Tibial nerve (tissue), 4 donors: ENCODE measurements around the gene MRPS23. TPM values are rescaled to one million over a fixed set of nuclear protein-coding genes. Genes with fewer than 3 reads are reported as not detected.

Experiments
- DNase-seq, 2 donors: peaks; one replicate each; pipeline ENCODE4 v3.0.0-alpha.2; 2019; ENCODE audit warnings: low spot score in 2 of 2
- H3K27ac ChIP-seq, 4 donors: fragments of 200-600 bp; sonication (generic) in 3 of 4; one replicate each; pipeline ENCODE4 v1.5.1; 2017 to 2019; ENCODE audit warnings: mild to moderate bottlenecking in 1 of 4
- H3K27me3 ChIP-seq, 2 donors: fragments of 200-600 bp; sonication (generic) in 1 of 2; one replicate each; pipeline versions ENCODE4 v1.5.1 to v1.6.0; 2017 to 2019
- H3K36me3 ChIP-seq, 3 donors: fragments of 200-600 bp; sonication (generic); one replicate each; pipeline ENCODE4 v1.5.1; 2018 to 2019
- H3K4me1 ChIP-seq, 4 donors: fragments of 200-600 bp; sonication (generic) in 3 of 4; one replicate each; pipeline ENCODE4 v1.5.1; 2017 to 2019
- H3K4me3 ChIP-seq, 4 donors: fragments of 200-600 bp; sonication (generic) in 3 of 4; one replicate each; pipeline ENCODE4 v1.5.1; 2017 to 2019; ENCODE audit warnings: mild to moderate bottlenecking in 1 of 4, moderate library complexity in 1 of 4
- H3K9me3 ChIP-seq, 4 donors: fragments of 200-600 bp; sonication (generic) in 3 of 4; one replicate each; pipeline ENCODE4 v1.5.1; 2017 to 2019
- EP300 ChIP-seq, 2 donors: sonication (generic); formaldehyde crosslinking; IDR thresholded peaks; one replicate each; pipeline ENCODE4 v1.6.1; 2017; ENCODE audit warnings: antibody characterized with exemption in 2 of 2, mild to moderate bottlenecking in 1 of 2
- POLR2A ChIP-seq, 2 donors: fragments of 450-650 bp; IDR thresholded peaks; one replicate each; pipeline ENCODE4 v1.6.1; 2017; ENCODE audit warnings: antibody characterized with exemption in 2 of 2, mild to moderate bottlenecking in 2 of 2, moderate library complexity in 2 of 2
- WGBS, 2 donors: methylation state at CpG; one replicate each; pipeline ENCODE4 v1.1.5; 2018; 5-methylcytosine and 5-hydroxymethylcytosine counted together
- total RNA-seq, 4 donors: library from RNA; depleted of rRNA; stranded (reverse); fragments of >200 nt; gene quantifications; one replicate each; pipeline ENCODE4 v1.1.0, GENCODE V29; 2016
- TF ChIP-seq, protein P1 (sequence below), 5 experiments: fragments of 200-600 bp in 3 of 5; fragments of 450-650 bp in 2 of 5; sonication (generic) in 3 of 5; IDR thresholded peaks; one replicate each; pipeline ENCODE4 v1.5.1; 2016 to 2019; ENCODE audit warnings: antibody characterized with exemption in 5 of 5, mild to moderate bottlenecking in 3 of 5, moderate library complexity in 2 of 5

Gene MRPS23
- 10 to 100 TPM in 2 of 4 donors, 1 to 10 TPM in 2; 8.0 to 20.1 (median 9.0) TPM for total RNA-seq

GRCh38 chr17:57849874-57850754 is at the start of gene MRPS23:
TSS of gene MRPS23 (minus strand) at chr17:57850044. CDS start at chr17:57850010, 34 bp downstream.
- H3K4me1 ChIP-seq, result peaks cover 0 to 48% (median 22%) of the 10 kb centered on the region in 4 donors
- H3K27me3 ChIP-seq, result no peaks in the 10 kb centered on the region
- H3K9me3 ChIP-seq, result no peaks in the 10 kb centered on the region
- DNase-seq, result peak; percentile 94 to 96
- H3K36me3 ChIP-seq, result peaks cover 0 to 32% (median 0%) of the 10 kb centered on the region in 3 donors
- peak; percentile 70 to 84 for TF ChIP-seq POLR2A (IDR thresholded peaks at IDR 0.05)
- TF ChIP-seq EP300 (IDR thresholded peaks at IDR 0.05), result peak; percentile 94 to 98
- TF ChIP-seq, protein P1, sequence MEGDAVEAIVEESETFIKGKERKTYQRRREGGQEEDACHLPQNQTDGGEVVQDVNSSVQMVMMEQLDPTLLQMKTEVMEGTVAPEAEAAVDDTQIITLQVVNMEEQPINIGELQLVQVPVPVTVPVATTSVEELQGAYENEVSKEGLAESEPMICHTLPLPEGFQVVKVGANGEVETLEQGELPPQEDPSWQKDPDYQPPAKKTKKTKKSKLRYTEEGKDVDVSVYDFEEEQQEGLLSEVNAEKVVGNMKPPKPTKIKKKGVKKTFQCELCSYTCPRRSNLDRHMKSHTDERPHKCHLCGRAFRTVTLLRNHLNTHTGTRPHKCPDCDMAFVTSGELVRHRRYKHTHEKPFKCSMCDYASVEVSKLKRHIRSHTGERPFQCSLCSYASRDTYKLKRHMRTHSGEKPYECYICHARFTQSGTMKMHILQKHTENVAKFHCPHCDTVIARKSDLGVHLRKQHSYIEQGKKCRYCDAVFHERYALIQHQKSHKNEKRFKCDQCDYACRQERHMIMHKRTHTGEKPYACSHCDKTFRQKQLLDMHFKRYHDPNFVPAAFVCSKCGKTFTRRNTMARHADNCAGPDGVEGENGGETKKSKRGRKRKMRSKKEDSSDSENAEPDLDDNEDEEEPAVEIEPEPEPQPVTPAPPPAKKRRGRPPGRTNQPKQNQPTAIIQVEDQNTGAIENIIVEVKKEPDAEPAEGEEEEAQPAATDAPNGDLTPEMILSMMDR (IDR thresholded peaks at IDR 0.05), result peak in 2 of 5 experiments; percentile 23 to 56
- WGBS, 2 donors, result 0 to 1% methylated on average over 47 to 57 of the region's 57 CpGs
- H3K4me3 ChIP-seq, result peak within 1 kb of the TSS; percentile 72 to 84 (median 78)
- peak within 1 kb of the TSS; percentile 84 to 94 (median 92) for H3K27ac ChIP-seq

DNA sequence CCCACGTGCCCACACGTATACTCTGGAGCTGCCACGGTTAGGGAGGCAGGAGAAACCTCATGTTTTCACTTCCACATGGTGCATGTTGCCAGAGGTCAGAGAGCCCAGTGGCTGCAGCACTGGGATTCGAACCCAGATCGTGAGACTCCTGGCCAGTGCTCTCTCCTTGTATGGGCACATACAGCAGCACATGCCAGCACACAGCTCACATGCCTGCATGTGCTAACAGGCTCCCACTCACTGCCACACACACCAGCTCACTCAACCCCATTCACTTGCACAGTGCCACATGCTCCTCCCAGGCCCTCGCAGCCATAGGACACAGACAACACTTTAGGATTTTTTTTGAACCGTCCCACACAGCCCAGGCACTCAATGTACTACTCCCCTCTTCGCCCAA is 49.5 kb upstream of the MRPS23 start:
- H3K4me1 ChIP-seq, result peaks cover 6 to 95% (median 77%) of the 10 kb centered on the region in 4 donors
- TF ChIP-seq EP300 (IDR thresholded peaks at IDR 0.05), result peak in 1 of 2 donors; percentile 66
- TF ChIP-seq, protein P1 (IDR thresholded peaks at IDR 0.05), result no peak
- no peak overlapping the region for H3K4me3 ChIP-seq
- no peaks in the 10 kb centered on the region for H3K9me3 ChIP-seq
- WGBS, 2 donors, result 8 to 25% methylated on average over 7 to 8 of the region's 8 CpGs
- H3K27me3 ChIP-seq, result no peaks in the 10 kb centered on the region
- H3K36me3 ChIP-seq, result no peaks in the 10 kb centered on the region
- DNase-seq, result no peak
- H3K27ac ChIP-seq, result peak overlapping the region; percentile 72 to 96 (median 84)

GRCh38 chr17:57898487-57899311 is 48.9 kb upstream of the MRPS23 start:
- DNase-seq, result no peak
- no peak for TF ChIP-seq EP300 (IDR thresholded peaks at IDR 0.05)
- TF ChIP-seq, protein P1 (IDR thresholded peaks at IDR 0.05), result no peak
- no peak for TF ChIP-seq POLR2A (IDR thresholded peaks at IDR 0.05)

GRCh38 chr17:57895382-57896060 is 45.7 kb upstream of the MRPS23 start:
- WGBS, 2 donors, result 76 to 80% methylated on average over 5 to 8 of the region's 8 CpGs
- TF ChIP-seq EP300 (IDR thresholded peaks at IDR 0.05) (no peak), POLR2A (IDR thresholded peaks at IDR 0.05) (no peak)
- TF ChIP-seq, protein P1 (IDR thresholded peaks at IDR 0.05), result no peak

More at GRCh38 chr17:57898487-57899311, 48.9 kb upstream of the MRPS23 start:
- Histone ChIP-seq H3K27ac (peak overlapping the region; percentile 72 to 96 (median 84)), H3K9me3 (no peaks in the 10 kb centered on the region), H3K4me3 (no peak overlapping the region), H3K4me1 (peaks cover 6 to 95% (median 77%) of the 10 kb centered on the region in 4 donors), H3K27me3 (no peaks in the 10 kb centered on the region), H3K36me3 (no peaks in the 10 kb centered on the region)
- 3 to 20% methylated on average over 8 of the region's 9 CpGs for WGBS, 2 donors

More at GRCh38 chr17:57895382-57896060, 45.7 kb upstream of the MRPS23 start:
- H3K4me1 ChIP-seq, result peaks cover 3 to 95% (median 71%) of the 10 kb centered on the region in 4 donors
- no peak overlapping the region for H3K4me3 ChIP-seq
- peak overlapping the region in 3 of 4 donors; percentile 43 to 96 (median 83) for H3K27ac ChIP-seq
- H3K36me3 ChIP-seq, result no peaks in the 10 kb centered on the region
- no peaks in the 10 kb centered on the region for H3K9me3 ChIP-seq
- no peak for DNase-seq
- H3K27me3 ChIP-seq, result no peaks in the 10 kb centered on the region
